K562 (cell line): Measurements from ENCODE around the gene SEMA5A. TPM values are rescaled to one million over a fixed set of nuclear protein-coding genes. Genes with fewer than 3 reads are reported as not detected.

ENCODE experiments used
- ATAC-seq: fragments of 200-7000 bp; cut with Tn5 transposase; 3 replicates; pipeline ENCODE4 v1.9.1; 2020; ENCODE audit warnings: moderate library complexity
- BruUV-seq: library from RNA; stranded (reverse); fragments of 400-500 nt; replicated peaks from 2 replicates; lab custom pipeline; 2021; lab: Mats Ljungman, UMichigan
- CTCF ChIA-PET: fragments of 300-600 bp; formaldehyde crosslinking; extraction: SDS; loops from one replicate; lab custom pipeline; 2021; ENCODE audit warnings: low intra/inter-chr PET ratio; lab: Yijun Ruan, JAX
- POLR2A ChIA-PET: fragments of 300-600, 350-650 bp; sonication (Branson Sonifier 250); formaldehyde crosslinking; extraction: SDS; loops from one replicate; lab custom pipeline; 2021; ENCODE audit warnings: antibody characterized with exemption, inconsistent platforms; lab: Yijun Ruan, JAX
- DNase-seq, 4 experiments: peaks; one replicate each; pipeline versions ENCODE4 v3.0.0 to v3.0.0-alpha.2; 2011 to 2018; ENCODE audit warnings: low spot score in 3 of 4, mixed read lengths in 3 of 4; ENCODE audit errors: extremely low read depth in 1 of 4
- FAIRE-seq: peaks from 2 replicates; lab custom pipeline; 2011; peaks lifted over from hg19 to GRCh38; lab: Jason Lieb, UNC
- H2AFZ ChIP-seq: 2 replicates; pipeline ENCODE4 v1.6.0; 2011; ENCODE audit warnings: low read depth, low read length, control low read depth, inconsistent platforms
- H3K27ac ChIP-seq: fragments of 200-600 bp; 3 replicates; pipeline ENCODE4 v1.8.0; 2011; ENCODE audit warnings: low read depth, mild to moderate bottlenecking, control low read depth, inconsistent platforms, low read length, moderate library complexity, mixed read lengths; ENCODE audit errors: extremely low read depth
- H3K27me3 ChIP-seq, 2 experiments: fragments of 300-600 bp in 1 of 2; 2 replicates in 1 of 2; 3 replicates in 1 of 2; pipeline versions ENCODE4 v1.6.0 to v1.8.0; 2011; ENCODE audit warnings: inconsistent platforms in 2 of 2, low read length in 2 of 2, mild to moderate bottlenecking in 1 of 2, mixed read lengths in 1 of 2, moderate library complexity in 1 of 2; ENCODE audit not compliant: control insufficient read depth in 2 of 2, insufficient read depth in 2 of 2
- H3K36me3 ChIP-seq: fragments of 300-600 bp; 3 replicates; pipeline ENCODE4 v1.8.0; 2011; ENCODE audit warnings: mild to moderate bottlenecking, low read length, inconsistent platforms; ENCODE audit not compliant: control insufficient read depth, insufficient read depth
- H3K4me1 ChIP-seq, 2 experiments: fragments of 200-600 bp in 1 of 2; replicated peaks in 1 of 2; 2 replicates in 1 of 2; 3 replicates in 1 of 2; pipeline versions ENCODE4 v1.5.1 to v1.8.0; 2011; ENCODE audit warnings: inconsistent platforms in 2 of 2, low read length in 2 of 2, mild to moderate bottlenecking in 1 of 2, mixed read lengths in 1 of 2, moderate library complexity in 1 of 2; ENCODE audit not compliant: control insufficient read depth in 2 of 2, insufficient read depth in 2 of 2
- H3K4me2 ChIP-seq: 2 replicates; pipeline ENCODE4 v1.6.1; 2011; ENCODE audit warnings: low read length, control low read depth, inconsistent platforms, mixed read lengths; ENCODE audit not compliant: insufficient read depth
- H3K4me3 ChIP-seq: fragments of 200-600 bp; sonication (generic), shearing (Covaris generic); 2 replicates; pipeline ENCODE4 v1.5.1; 2016; ENCODE audit warnings: control low read depth, inconsistent platforms
- H3K79me2 ChIP-seq: fragments of 200-600 bp; 3 replicates; pipeline ENCODE4 v1.8.0; 2011; ENCODE audit warnings: low read length, inconsistent platforms; ENCODE audit not compliant: control insufficient read depth, insufficient read depth
- H3K9ac ChIP-seq, 2 experiments: 2 replicates each; pipeline versions ENCODE4 v1.6.0 to v1.6.1; 2011; ENCODE audit warnings: low read depth in 2 of 2, low read length in 2 of 2, control low read depth in 1 of 2, inconsistent platforms in 1 of 2, mild to moderate bottlenecking in 1 of 2, mixed read lengths in 1 of 2; ENCODE audit not compliant: insufficient read depth in 1 of 2
- H3K9me1 ChIP-seq: one replicate; pipeline ENCODE4 v1.6.0; 2011; ENCODE audit warnings: inconsistent platforms, mild to moderate bottlenecking, low read length, moderate library complexity; ENCODE audit not compliant: control insufficient read depth, insufficient read depth
- H3K9me3 ChIP-seq: replicated peaks from 2 replicates; pipeline ENCODE4 v1.5.1; 2011; ENCODE audit warnings: low read depth, low read length, inconsistent platforms; ENCODE audit not compliant: control insufficient read depth, insufficient read depth
- H4K20me1 ChIP-seq: replicated peaks from 2 replicates; pipeline ENCODE4 v1.6.1; 2011; ENCODE audit warnings: low read length, inconsistent platforms, mixed read lengths; ENCODE audit not compliant: control insufficient read depth, insufficient read depth
- CBFA2T3 ChIP-seq: fragments of 450-650 bp; IDR thresholded peaks from 2 replicates; pipeline ENCODE4 v1.6.1; 2017
- FUS ChIP-seq: fragments of 200-400 bp; formaldehyde crosslinking; optimal IDR thresholded peaks from 2 replicates; pipeline ENCODE3; 2017; ENCODE audit warnings: low read depth, low read length
- NFYB ChIP-seq: IDR thresholded peaks from 2 replicates; pipeline ENCODE4 v1.6.1; 2011; ENCODE audit warnings: mild to moderate bottlenecking, moderate library complexity; ENCODE audit not compliant: insufficient read length; ENCODE audit errors: extremely low read depth
- PTBP1 ChIP-seq: fragments of 200-400 bp; formaldehyde crosslinking; IDR thresholded peaks from 2 replicates; pipeline ENCODE4 v1.6.1; 2017; ENCODE audit warnings: low read depth, low read length
- SIN3A ChIP-seq, 2 experiments: fragments of 150-350 bp in 1 of 2; IDR thresholded peaks; 2 replicates each; pipeline ENCODE4 v1.6.1; 2011 to 2016; ENCODE audit warnings: borderline replicate concordance in 2 of 2, low read depth in 2 of 2, low read length in 2 of 2, mild to moderate bottlenecking in 2 of 2, moderate library complexity in 2 of 2; ENCODE audit not compliant: control insufficient read depth in 1 of 2
- SRF ChIP-seq, 2 experiments: fragments of 250-450, 450-650 bp in 1 of 2; sonication (Bioruptor Pico) in 1 of 2; sonication (generic) in 1 of 2; formaldehyde crosslinking; IDR thresholded peaks; 2 replicates each; pipeline versions ENCODE4 v1.5.0 to v1.5.1; 2020 to 2022; ENCODE audit warnings: mild to moderate bottlenecking in 1 of 2, missing genetic modification reagents in 1 of 2
- ZFP1 ChIP-seq: fragments of 450-650 bp; formaldehyde crosslinking; IDR thresholded peaks from 2 replicates; pipeline ENCODE4 v1.4.0; 2020; ENCODE audit warnings: mild to moderate bottlenecking, mixed read lengths
- ZNF124 ChIP-seq: sonication (generic); formaldehyde crosslinking; IDR thresholded peaks from 2 replicates; pipeline ENCODE4 v1.8.1; 2022; ENCODE audit warnings: missing genetic modification reagents
- ZNF347 ChIP-seq: fragments of 450-650 bp; formaldehyde crosslinking; IDR thresholded peaks from 2 replicates; pipeline ENCODE4 v1.4.0; 2020; ENCODE audit warnings: low read depth, mild to moderate bottlenecking, moderate library complexity
- ZNF507 ChIP-seq: conservative IDR thresholded peaks from 2 replicates; pipeline ENCODE4 v1.6.1; 2017; ENCODE audit warnings: missing genetic modification characterization, missing compliant biosample characterization
- ZZZ3 ChIP-seq: fragments of 450-650 bp; IDR thresholded peaks from 2 replicates; pipeline ENCODE4 v1.6.1; 2016; ENCODE audit warnings: antibody characterized with exemption, mild to moderate bottlenecking, moderate library complexity
- WGBS: fragments of 100-300 bp; shearing (Covaris generic); methylation state at CpG from one replicate; pipeline ENCODE4 v1.1.6; 2016; ENCODE audit warnings: low coverage, mixed read lengths; ENCODE audit not compliant: insufficient coverage; ENCODE audit errors: missing lambda C conversion rate; 5-methylcytosine and 5-hydroxymethylcytosine counted together
- in situ Hi-C: fragments of 300-500 bp; cut with MboI; formaldehyde crosslinking; loops from 4 replicates; pipeline ENCODE4 v1.15.0; 2018; ENCODE audit warnings: inconsistent platforms, mixed read lengths
- intact Hi-C: fragments of 100-400 bp; cut with micrococcal nuclease; formaldehyde crosslinking; loops from 2 replicates; pipeline ENCODE4 v1.14.2; 2022
- polyA plus RNA-seq, 8 experiments: library from polyadenylated mRNA; depleted of rRNA in 4 of 8; stranded (reverse) in 5 of 8; unstranded in 3 of 8; fragments of >200 nt; fragmentation: Nextera tagmentation in 2 of 8; fragmentation: Illumina TruSeq in 1 of 8; extraction: Ambion mirVana in 2 of 8; extraction: Trizol in 1 of 8; gene quantifications; 2 replicates each; pipeline versions ENCODE4 v1.2.1 to v1.2.3, GENCODE V29; 2011 to 2014; ENCODE audit warnings: inconsistent platforms in 1 of 8, missing spikeins in 1 of 8
- total RNA-seq, 7 experiments: library from RNA; depleted of rRNA in 6 of 7; stranded (reverse); fragments of >200 nt in 6 of 7; fragmentation: Illumina TruSeq in 2 of 7; extraction: Trizol in 2 of 7; gene quantifications; 2 replicates each; pipeline versions ENCODE4 v1.2.1 to v1.2.3, GENCODE V29; 2011 to 2021; ENCODE audit warnings: low replicate concordance in 1 of 7
- TF ChIP-seq, protein P1 (sequence below): fragments of 250-450 bp; sonication (Bioruptor Pico); IDR thresholded peaks from 2 replicates; pipeline ENCODE4 v1.4.0; 2020
- TF ChIP-seq, protein P2 (sequence below): fragments of 250-450 bp; sonication (Bioruptor Pico); IDR thresholded peaks from 2 replicates; pipeline ENCODE4 v1.4.0; 2020; ENCODE audit warnings: borderline replicate concordance

Gene SEMA5A
- total and polyA plus RNA-seq, 9 of the 15 experiments (the other 6 are each of a cell fraction or from before 2014, with no cell fraction given), result 0.02 TPM; not detected in 8

DNA sequence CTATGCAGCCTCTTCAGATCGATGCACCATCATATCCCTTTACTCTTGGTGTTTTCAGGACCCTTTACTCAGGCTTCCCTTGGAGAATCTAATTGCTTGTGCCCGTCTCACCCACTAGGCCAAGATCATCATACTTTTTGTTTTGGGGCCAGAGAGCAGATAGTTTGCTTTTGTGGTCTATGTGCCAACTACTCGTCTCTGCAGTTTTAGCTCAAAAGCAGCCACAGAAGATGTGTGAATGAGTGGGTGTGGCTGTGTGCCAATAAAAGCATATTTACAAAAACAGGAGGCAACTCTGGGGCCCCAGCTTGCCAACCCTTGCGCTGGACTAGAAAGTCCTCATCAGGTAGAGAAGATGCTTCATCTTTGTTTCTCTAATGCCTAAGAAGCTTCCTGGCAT is 216.8 kb downstream of the SEMA5A start:
- BruUV-seq, result no TSS peak
- no peaks in the 10 kb centered on the region for H3K4me1 ChIP-seq
- H4K20me1 ChIP-seq, result no peaks in the 10 kb centered on the region
- H3K4me3 ChIP-seq, result no peak overlapping the region
- ATAC-seq, result no peak
- WGBS, result 2% methylated on average over 4 of the region's 4 CpGs
- TF ChIP-seq ZNF124 (CRISPR knock-in tag) (no peak), PTBP1 (no peak), ZNF347 (no peak), NFYB (no peak)
- no peaks in the 10 kb centered on the region for H3K9me3 ChIP-seq
- no peak overlapping the region for H3K27ac ChIP-seq
- H3K79me2 ChIP-seq, result no peaks in the 10 kb centered on the region
- H3K4me2 ChIP-seq, result no peak overlapping the region
- in situ Hi-C loops (no loop called here), intact Hi-C loops (no loop called here)
- no peak for FAIRE-seq
- H3K36me3 ChIP-seq, result no peaks in the 10 kb centered on the region
- no peak overlapping the region for H3K9ac ChIP-seq
- POLR2A ChIA-PET, result no interaction called here
- no peaks in the 10 kb centered on the region for H3K9me1 ChIP-seq
- no peak for DNase-seq
- H3K27me3 ChIP-seq, result no peaks in the 10 kb centered on the region
- CTCF ChIA-PET, result no interaction called here
- H2AFZ ChIP-seq, result no peak overlapping the region

DNA sequence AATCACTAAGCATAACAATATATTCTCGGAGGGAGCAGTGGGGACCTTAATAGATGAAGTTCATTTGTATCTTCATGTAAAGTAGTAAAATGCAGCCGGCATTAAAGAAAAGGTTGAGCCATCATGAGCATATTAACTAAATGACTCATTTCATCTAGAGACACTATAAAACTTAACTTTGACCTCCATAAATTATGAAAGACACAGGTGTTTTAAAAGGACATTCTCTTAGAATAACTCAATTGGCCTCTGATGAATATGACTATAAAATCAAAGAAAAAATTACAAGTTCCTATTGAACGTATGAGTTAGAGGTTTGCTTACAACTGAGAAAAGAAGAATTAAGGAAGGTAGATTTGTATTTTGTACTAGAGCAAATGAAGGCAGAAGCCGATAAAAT is 220.3 kb downstream of the SEMA5A start:
- Histone ChIP-seq H3K4me3 (no peak overlapping the region), H3K4me1 (no peaks in the 10 kb centered on the region), H3K9me1 (no peaks in the 10 kb centered on the region), H3K9me3 (no peaks in the 10 kb centered on the region), H4K20me1 (no peaks in the 10 kb centered on the region), H3K4me2 (no peak overlapping the region), H3K9ac (no peak overlapping the region), H3K79me2 (no peaks in the 10 kb centered on the region), H2AFZ (no peak overlapping the region), H3K27me3 (no peaks in the 10 kb centered on the region), H3K36me3 (no peaks in the 10 kb centered on the region), H3K27ac (no peak overlapping the region)
- ChIA-PET CTCF (no interaction called here), POLR2A (no interaction called here)
- in situ Hi-C loops, result no loop called here
- ATAC-seq (no peak), DNase-seq (no peak), FAIRE-seq (no peak)
- intact Hi-C loops, result no loop called here
- BruUV-seq, result no TSS peak
- 0% methylated on average over 4 of the region's 4 CpGs for WGBS
- no peak for TF ChIP-seq ZZZ3
- no peak for TF ChIP-seq SIN3A (IDR thresholded peaks at IDR 0.05; ENCODE audit: borderline replicate concordance in 2 of 2, control insufficient read depth in 1 of 2, low read depth in 2 of 2, low read length in 2 of 2)
- no peak for TF ChIP-seq CBFA2T3
- TF ChIP-seq ZNF124 (CRISPR knock-in tag), result no peak
- TF ChIP-seq, protein P1, sequence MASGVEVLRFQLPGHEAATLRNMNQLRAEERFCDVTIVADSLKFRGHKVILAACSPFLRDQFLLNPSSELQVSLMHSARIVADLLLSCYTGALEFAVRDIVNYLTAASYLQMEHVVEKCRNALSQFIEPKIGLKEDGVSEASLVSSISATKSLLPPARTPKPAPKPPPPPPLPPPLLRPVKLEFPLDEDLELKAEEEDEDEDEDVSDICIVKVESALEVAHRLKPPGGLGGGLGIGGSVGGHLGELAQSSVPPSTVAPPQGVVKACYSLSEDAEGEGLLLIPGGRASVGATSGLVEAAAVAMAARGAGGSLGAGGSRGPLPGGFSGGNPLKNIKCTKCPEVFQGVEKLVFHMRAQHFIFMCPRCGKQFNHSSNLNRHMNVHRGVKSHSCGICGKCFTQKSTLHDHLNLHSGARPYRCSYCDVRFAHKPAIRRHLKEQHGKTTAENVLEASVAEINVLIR (CRISPR knock-in tag), result no peak
- TF ChIP-seq SRF (CRISPR knock-in tag; IDR thresholded peaks at IDR 0.05), result no peak
- no peak for TF ChIP-seq ZFP1 (CRISPR knock-in tag)
- TF ChIP-seq, protein P2, sequence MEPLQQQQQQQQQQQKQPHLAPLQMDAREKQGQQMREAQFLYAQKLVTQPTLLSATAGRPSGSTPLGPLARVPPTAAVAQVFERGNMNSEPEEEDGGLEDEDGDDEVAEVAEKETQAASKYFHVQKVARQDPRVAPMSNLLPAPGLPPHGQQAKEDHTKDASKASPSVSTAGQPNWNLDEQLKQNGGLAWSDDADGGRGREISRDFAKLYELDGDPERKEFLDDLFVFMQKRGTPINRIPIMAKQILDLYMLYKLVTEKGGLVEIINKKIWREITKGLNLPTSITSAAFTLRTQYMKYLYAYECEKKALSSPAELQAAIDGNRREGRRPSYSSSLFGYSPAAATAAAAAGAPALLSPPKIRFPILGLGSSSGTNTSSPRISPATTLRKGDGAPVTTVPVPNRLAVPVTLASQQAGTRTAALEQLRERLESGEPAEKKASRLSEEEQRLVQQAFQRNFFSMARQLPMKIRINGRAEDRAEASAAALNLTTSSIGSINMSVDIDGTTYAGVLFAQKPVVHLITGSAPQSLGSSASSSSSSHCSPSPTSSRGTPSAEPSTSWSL (CRISPR knock-in tag), result no peak
- TF ChIP-seq FUS, result no peak
- TF ChIP-seq ZNF507 (tag), result no peak
